OCI-LY1 (cell line): ENCODE measurements around the gene NPAS3.

Experiments
- H2AFZ ChIP-seq: fragments of 200-600 bp; sonication (generic), shearing (Covaris generic); 2 replicates; pipeline ENCODE4 v1.6.0; 2014; ENCODE audit warnings: antibody characterized with exemption, mild to moderate bottlenecking, low read length
- H3F3A ChIP-seq: fragments of 200-600 bp; sonication (generic), shearing (Covaris generic); 2 replicates; pipeline ENCODE4 v1.6.0; 2014; ENCODE audit warnings: mild to moderate bottlenecking, antibody characterized with exemption, low read length, moderate library complexity; ENCODE audit not compliant: insufficient read depth
- H3K27ac ChIP-seq: fragments of 200-600 bp; sonication (generic); 2 replicates; pipeline ENCODE4 v1.5.1; 2014; ENCODE audit warnings: low read length, mixed run types, mild to moderate bottlenecking, low read depth; ENCODE audit not compliant: poor library complexity, severe bottlenecking
- H3K27me3 ChIP-seq: fragments of 200-600 bp; sonication (generic); 2 replicates; pipeline ENCODE4 v1.6.0; 2014; ENCODE audit warnings: antibody characterized with exemption, mild to moderate bottlenecking, low read length, moderate library complexity; ENCODE audit not compliant: insufficient read depth
- H3K36me3 ChIP-seq: fragments of 200-600 bp; sonication (generic); 2 replicates; pipeline ENCODE4 v1.6.1; 2014; ENCODE audit warnings: mild to moderate bottlenecking, antibody characterized with exemption, low read length, moderate library complexity, mixed read lengths; ENCODE audit not compliant: insufficient read depth
- H3K4me1 ChIP-seq: fragments of 200-600 bp; sonication (generic); 2 replicates; pipeline ENCODE4 v1.5.1; 2014; ENCODE audit warnings: mild to moderate bottlenecking, low read length, moderate library complexity; ENCODE audit not compliant: insufficient read depth, severe bottlenecking
- H3K4me2 ChIP-seq: fragments of 200-600 bp; sonication (generic), shearing (Covaris generic); 2 replicates; pipeline ENCODE4 v1.6.1; 2014; ENCODE audit warnings: low read length
- H3K4me3 ChIP-seq: fragments of 200-600 bp; sonication (generic); 2 replicates; pipeline ENCODE4 v1.5.1; 2014; ENCODE audit warnings: low read length, low read depth, mild to moderate bottlenecking, mixed read lengths; ENCODE audit not compliant: poor library complexity, severe bottlenecking
- H3K79me2 ChIP-seq: fragments of 200-600 bp; shearing (Covaris generic); 2 replicates; pipeline ENCODE4 v1.6.1; 2016; ENCODE audit warnings: mixed run types, low read length, mixed read lengths; ENCODE audit not compliant: insufficient read depth
- H3K9ac ChIP-seq: fragments of 200-600 bp; sonication (generic), shearing (Covaris generic); 2 replicates; pipeline ENCODE4 v1.6.1; 2014; ENCODE audit warnings: mild to moderate bottlenecking, low read length, mixed read lengths
- H3K9me2 ChIP-seq: fragments of 200-600 bp; sonication (generic), shearing (Covaris generic); 2 replicates; pipeline ENCODE4 v1.6.1; 2014; ENCODE audit warnings: low read depth, mild to moderate bottlenecking, low read length, mixed read lengths
- H3K9me3 ChIP-seq: fragments of 200-600 bp; shearing (Covaris generic); 2 replicates; pipeline ENCODE4 v1.6.1; 2014; ENCODE audit warnings: low read length, mixed read lengths
- H4K20me1 ChIP-seq: fragments of 200-600 bp; sonication (generic), shearing (Covaris generic); 2 replicates; pipeline ENCODE4 v1.6.0; 2016; ENCODE audit warnings: mild to moderate bottlenecking, low read length; ENCODE audit not compliant: insufficient read depth
- EZH2 ChIP-seq: fragments of 200-600 bp; sonication (generic), shearing (Covaris generic); IDR thresholded peaks from 2 replicates; pipeline ENCODE4 v1.8.0; 2017; ENCODE audit warnings: borderline replicate concordance, mixed run types, mild to moderate bottlenecking, antibody characterized with exemption, low read length, moderate library complexity, mixed read lengths
- TF ChIP-seq, protein P1 (sequence below): fragments of 200-600 bp; sonication (generic), shearing (Covaris generic); IDR thresholded peaks from 2 replicates; pipeline ENCODE4 v1.5.1; 2017; ENCODE audit warnings: mild to moderate bottlenecking, antibody characterized with exemption, low read length, moderate library complexity, mixed read lengths

The NPAS3 gene

GRCh38 chr14:33040372-33041140, 101.9 kb downstream of the NPAS3 start:
- H3K79me2 ChIP-seq: no peaks in the 10 kb centered on the region
- no peaks in the 10 kb centered on the region for H3K4me1 ChIP-seq
- no peaks in the 10 kb centered on the region for H3K27me3 ChIP-seq
- H3K9me3 ChIP-seq: no peaks in the 10 kb centered on the region
- H3F3A ChIP-seq: no peaks in the 10 kb centered on the region
- H3K4me2 ChIP-seq: no peak overlapping the region
- no peaks in the 10 kb centered on the region for H3K9me2 ChIP-seq
- H3K4me3 ChIP-seq: no peak overlapping the region
- H4K20me1 ChIP-seq: no peaks in the 10 kb centered on the region
- H3K27ac ChIP-seq: no peak overlapping the region
- H2AFZ ChIP-seq: no peak overlapping the region
- TF ChIP-seq, protein P1, sequence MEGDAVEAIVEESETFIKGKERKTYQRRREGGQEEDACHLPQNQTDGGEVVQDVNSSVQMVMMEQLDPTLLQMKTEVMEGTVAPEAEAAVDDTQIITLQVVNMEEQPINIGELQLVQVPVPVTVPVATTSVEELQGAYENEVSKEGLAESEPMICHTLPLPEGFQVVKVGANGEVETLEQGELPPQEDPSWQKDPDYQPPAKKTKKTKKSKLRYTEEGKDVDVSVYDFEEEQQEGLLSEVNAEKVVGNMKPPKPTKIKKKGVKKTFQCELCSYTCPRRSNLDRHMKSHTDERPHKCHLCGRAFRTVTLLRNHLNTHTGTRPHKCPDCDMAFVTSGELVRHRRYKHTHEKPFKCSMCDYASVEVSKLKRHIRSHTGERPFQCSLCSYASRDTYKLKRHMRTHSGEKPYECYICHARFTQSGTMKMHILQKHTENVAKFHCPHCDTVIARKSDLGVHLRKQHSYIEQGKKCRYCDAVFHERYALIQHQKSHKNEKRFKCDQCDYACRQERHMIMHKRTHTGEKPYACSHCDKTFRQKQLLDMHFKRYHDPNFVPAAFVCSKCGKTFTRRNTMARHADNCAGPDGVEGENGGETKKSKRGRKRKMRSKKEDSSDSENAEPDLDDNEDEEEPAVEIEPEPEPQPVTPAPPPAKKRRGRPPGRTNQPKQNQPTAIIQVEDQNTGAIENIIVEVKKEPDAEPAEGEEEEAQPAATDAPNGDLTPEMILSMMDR: no peak
- no peak for TF ChIP-seq EZH2
- no peaks in the 10 kb centered on the region for H3K36me3 ChIP-seq
- no peak overlapping the region for H3K9ac ChIP-seq

- Histone ChIP-seq H3K4me1 (no peaks in the 10 kb centered on the region), H2AFZ (no peak overlapping the region), H3K9ac (no peak overlapping the region), H4K20me1 (no peaks in the 10 kb centered on the region), H3K27me3 (no peaks in the 10 kb centered on the region), H3K27ac (no peak overlapping the region), H3K4me3 (no peak overlapping the region), H3F3A (no peaks in the 10 kb centered on the region), H3K9me3 (no peaks in the 10 kb centered on the region), H3K4me2 (no peak overlapping the region), H3K9me2 (no peaks in the 10 kb centered on the region), H3K79me2 (no peaks in the 10 kb centered on the region), H3K36me3 (no peaks in the 10 kb centered on the region)
- TF ChIP-seq, protein P1: no peak
- TF ChIP-seq EZH2: no peak
Measured at GRCh38 chr14:33042591-33042990, 103.9 kb downstream of the NPAS3 start.

GRCh38 chr14:33045760-33046159, 107.1 kb downstream of the NPAS3 start:
- no peaks in the 10 kb centered on the region for H3F3A ChIP-seq
- no peaks in the 10 kb centered on the region for H3K79me2 ChIP-seq
- H3K27ac ChIP-seq: no peak overlapping the region
- H3K9me2 ChIP-seq: no peaks in the 10 kb centered on the region
- H3K36me3 ChIP-seq: no peaks in the 10 kb centered on the region
- H2AFZ ChIP-seq: no peak overlapping the region
- TF ChIP-seq, protein P1: no peak
- no peak for TF ChIP-seq EZH2
- no peaks in the 10 kb centered on the region for H3K27me3 ChIP-seq
- H3K9ac ChIP-seq: no peak overlapping the region
- H3K4me2 ChIP-seq: no peak overlapping the region
- H3K4me3 ChIP-seq: no peak overlapping the region
- no peaks in the 10 kb centered on the region for H4K20me1 ChIP-seq
- no peaks in the 10 kb centered on the region for H3K4me1 ChIP-seq
- H3K9me3 ChIP-seq: no peaks in the 10 kb centered on the region
